H1 (cell line): Measurements from ENCODE around the gene HOXB13. TPM values are rescaled to one million over a fixed set of nuclear protein-coding genes. Genes with fewer than 3 reads are reported as not detected.

Source experiments
- CTCF ChIA-PET: fragments of 300-600 bp; sonication (Branson Sonifier 250); formaldehyde crosslinking; loops from one replicate; lab custom pipeline; 2021; ENCODE audit not compliant: partially characterized antibody; lab: Charles Lee
- POLR2A ChIA-PET: fragments of 300-600 bp; sonication (Branson Sonifier 250); formaldehyde crosslinking; loops from one replicate; lab custom pipeline; 2021; ENCODE audit warnings: inconsistent platforms; ENCODE audit not compliant: partially characterized antibody; lab: Charles Lee
- DNase-seq, 2 experiments: peaks; one replicate each; pipeline versions ENCODE4 v3.0.0 to v3.0.0-alpha.2; 2010 to 2022; ENCODE audit warnings: low spot score in 2 of 2, low read depth in 1 of 2, mixed read lengths in 1 of 2
- FAIRE-seq: peaks from 2 replicates; lab custom pipeline; 2011; peaks lifted over from hg19 to GRCh38; lab: Jason Lieb, UNC
- H2AFZ ChIP-seq: 2 replicates; pipeline ENCODE4 v1.8.1; 2012; ENCODE audit warnings: low read length, inconsistent platforms
- H2AK5ac ChIP-seq: 2 replicates; pipeline ENCODE4 v1.6.1; 2013; ENCODE audit warnings: low read depth, low read length
- H2BK120ac ChIP-seq: replicated peaks from 2 replicates; pipeline ENCODE3; 2013; ENCODE audit warnings: low read depth, low read length, inconsistent platforms
- H2BK12ac ChIP-seq: 2 replicates; pipeline ENCODE4 v1.6.1; 2013; ENCODE audit warnings: low read depth, low read length
- H2BK15ac ChIP-seq: 2 replicates; pipeline ENCODE4 v1.6.1; 2013; ENCODE audit warnings: low read length
- H2BK20ac ChIP-seq: 2 replicates; pipeline ENCODE4 v1.6.1; 2013; ENCODE audit warnings: low read length
- H2BK5ac ChIP-seq: 2 replicates; pipeline ENCODE4 v1.6.1; 2013; ENCODE audit warnings: low read depth, low read length
- H3K14ac ChIP-seq: 2 replicates; pipeline ENCODE4 v1.6.1; 2013; ENCODE audit warnings: inconsistent platforms; ENCODE audit not compliant: insufficient read length
- H3K18ac ChIP-seq: 2 replicates; pipeline ENCODE4 v1.6.1; 2013; ENCODE audit warnings: low read length; ENCODE audit errors: extremely low read depth
- H3K23ac ChIP-seq: 2 replicates; pipeline ENCODE4 v1.6.1; 2013; ENCODE audit warnings: inconsistent platforms; ENCODE audit not compliant: insufficient read length
- H3K23me2 ChIP-seq: 2 replicates; pipeline ENCODE4 v1.6.1; 2013; ENCODE audit warnings: low read depth, low read length
- H3K27ac ChIP-seq: 2 replicates; pipeline ENCODE4 v1.6.1; 2011; ENCODE audit warnings: low read depth, low read length, inconsistent platforms
- H3K27me3 ChIP-seq, 4 experiments: replicated peaks in 1 of 4; 1 replicate in 1 of 4; 2 replicates in 3 of 4; pipeline versions ENCODE4 v1.6.1 to v1.8.1; 2011 to 2013; ENCODE audit warnings: low read length in 3 of 4, mild to moderate bottlenecking in 3 of 4, inconsistent platforms in 2 of 4, mixed read lengths in 2 of 4, moderate library complexity in 1 of 4; ENCODE audit not compliant: control insufficient read depth in 3 of 4, insufficient read depth in 3 of 4; ENCODE audit errors: extremely low read depth in 1 of 4
- H3K36me3 ChIP-seq, 4 experiments: 2 replicates each; pipeline versions ENCODE4 v1.6.1 to v1.8.1; 2011 to 2013; ENCODE audit warnings: mild to moderate bottlenecking in 4 of 4, low read length in 3 of 4, moderate library complexity in 2 of 4, control low read depth in 1 of 4, inconsistent platforms in 1 of 4; ENCODE audit not compliant: insufficient read depth in 4 of 4, control insufficient read depth in 2 of 4
- H3K4ac ChIP-seq: replicated peaks from 2 replicates; pipeline ENCODE3; 2013; ENCODE audit warnings: low read length, low read depth, mixed read lengths, inconsistent platforms; ENCODE audit not compliant: insufficient read length
- H3K4me1 ChIP-seq, 4 experiments: replicated peaks in 1 of 4; 1 replicate in 1 of 4; 2 replicates in 3 of 4; pipeline versions ENCODE4 v1.6.1 to v1.8.1; 2011 to 2013; ENCODE audit warnings: low read length in 3 of 4, inconsistent platforms in 2 of 4, mixed read lengths in 1 of 4; ENCODE audit not compliant: insufficient read depth in 4 of 4, control insufficient read depth in 3 of 4
- H3K4me2 ChIP-seq, 2 experiments: 2 replicates each; pipeline versions ENCODE4 v1.6.1 to v1.8.1; 2011 to 2013; ENCODE audit warnings: low read depth in 2 of 2, low read length in 2 of 2, control low read depth in 1 of 2, inconsistent platforms in 1 of 2, mild to moderate bottlenecking in 1 of 2; ENCODE audit not compliant: insufficient read depth in 1 of 2
- H3K4me3 ChIP-seq, 4 experiments: fragments of 200-600, 300-600 bp in 1 of 4; sonication (generic), shearing (Covaris generic), sonication (Bioruptor Twin) in 1 of 4; 2 replicates each; pipeline versions ENCODE4 v1.5.1 to v1.8.1; 2011 to 2016; ENCODE audit warnings: low read length in 4 of 4, low read depth in 3 of 4, control low read depth in 2 of 4, inconsistent platforms in 2 of 4, mild to moderate bottlenecking in 2 of 4, mixed read lengths in 1 of 4, moderate library complexity in 1 of 4; ENCODE audit not compliant: insufficient read depth in 2 of 4; ENCODE audit errors: extremely low read depth in 1 of 4
- H3K56ac ChIP-seq: replicated peaks from 2 replicates; pipeline ENCODE3; 2013; ENCODE audit warnings: low read depth, mild to moderate bottlenecking, mixed read lengths, low read length, inconsistent platforms; ENCODE audit not compliant: insufficient read length
- H3K79me1 ChIP-seq: 2 replicates; pipeline ENCODE4 v1.6.1; 2013; ENCODE audit warnings: low read depth, low read length, control low read depth
- H3K79me2 ChIP-seq, 2 experiments: 2 replicates each; pipeline versions ENCODE4 v1.6.1 to v1.8.1; 2012 to 2013; ENCODE audit warnings: low read length in 2 of 2, mild to moderate bottlenecking in 2 of 2, inconsistent platforms in 1 of 2; ENCODE audit not compliant: insufficient read depth in 2 of 2, control insufficient read depth in 1 of 2
- H3K9ac ChIP-seq, 4 experiments: replicated peaks in 1 of 4; 1 replicate in 1 of 4; 2 replicates in 3 of 4; pipeline versions ENCODE4 v1.6.1 to v1.8.1; 2011 to 2013; ENCODE audit warnings: low read depth in 3 of 4, low read length in 3 of 4, control low read depth in 2 of 4, mild to moderate bottlenecking in 2 of 4, moderate library complexity in 2 of 4, inconsistent platforms in 1 of 4; ENCODE audit errors: extremely low read depth in 1 of 4
- H3K9me3 ChIP-seq, 2 experiments: 2 replicates each; pipeline versions ENCODE4 v1.6.1 to v1.8.1; 2012 to 2013; ENCODE audit warnings: mild to moderate bottlenecking in 2 of 2, moderate library complexity in 2 of 2, control low read depth in 1 of 2, inconsistent platforms in 1 of 2, low read depth in 1 of 2, low read length in 1 of 2, mixed read lengths in 1 of 2; ENCODE audit not compliant: insufficient read depth in 2 of 2
- H4K20me1 ChIP-seq, 2 experiments: replicated peaks in 1 of 2; 2 replicates each; pipeline versions ENCODE3 to v1.8.1; 2011 to 2013; ENCODE audit warnings: inconsistent platforms in 2 of 2, low read length in 2 of 2, mild to moderate bottlenecking in 1 of 2; ENCODE audit not compliant: insufficient read depth in 2 of 2, control insufficient read depth in 1 of 2
- H4K5ac ChIP-seq: 2 replicates; pipeline ENCODE4 v1.6.1; 2013; ENCODE audit warnings: low read length, low read depth, mixed read lengths, inconsistent platforms; ENCODE audit not compliant: insufficient read length
- H4K8ac ChIP-seq: 2 replicates; pipeline ENCODE4 v1.8.0; 2013; ENCODE audit warnings: mild to moderate bottlenecking, moderate library complexity, low read length, inconsistent platforms; ENCODE audit not compliant: insufficient read depth; ENCODE audit errors: extremely low read depth
- H4K91ac ChIP-seq: replicated peaks from 2 replicates; pipeline ENCODE3; 2013; ENCODE audit warnings: low read length, mixed read lengths, inconsistent platforms; ENCODE audit not compliant: insufficient read length
- EZH2 ChIP-seq: fragments of 200-600 bp; sonication (generic); IDR thresholded peaks from 2 replicates; pipeline ENCODE4 v1.7.1; 2012; ENCODE audit warnings: low read depth, mild to moderate bottlenecking, moderate library complexity, low read length, inconsistent platforms; ENCODE audit not compliant: severe bottlenecking
- SP1 ChIP-seq: IDR thresholded peaks from 2 replicates; pipeline ENCODE4 v1.6.1; 2011; ENCODE audit warnings: low read depth, low read length
- WGBS, 2 experiments: shearing (Covaris generic) in 1 of 2; methylation state at CpG; one replicate each; pipeline versions ENCODE4 v1.1.6 to v1.1.7; 2013 to 2015; ENCODE audit warnings: low lambda C conversion rate in 2 of 2, mixed read lengths in 2 of 2, inconsistent platforms in 1 of 2, low coverage in 1 of 2, missing lambda C conversion rate in 1 of 2; ENCODE audit not compliant: insufficient replicate concordance in 2 of 2, insufficient coverage in 1 of 2, insufficient read length in 1 of 2; ENCODE audit errors: extremely low coverage in 1 of 2, missing lambda C conversion rate in 1 of 2; 5-methylcytosine and 5-hydroxymethylcytosine counted together
- polyA plus RNA-seq, 7 experiments: library from polyadenylated mRNA; depleted of rRNA in 3 of 7; stranded (reverse) in 5 of 7; unstranded in 2 of 7; fragments of >200 nt in 5 of 7; fragments of 200-250 nt in 2 of 7; gene quantifications; 1 replicate in 5 of 7; 2 replicates in 1 of 7; 4 replicates in 1 of 7; pipeline versions ENCODE4 v1.2.1 to v1.2.3, GENCODE V29; 2011 to 2013; ENCODE audit warnings: missing spikeins in 2 of 7, mixed read lengths in 2 of 7
- total RNA-seq: library from RNA; stranded (reverse); fragmentation: NEBNext Ultra II Directional; extraction: Animal tissue kit (Norgen Biotek cat#: 25700); gene quantifications from 2 replicates; pipeline ENCODE4 v1.2.1, GENCODE V29; 2021

HOXB13 gene
- total and polyA plus RNA-seq, 2 of the 8 experiments (the other 6 are each of a cell fraction or from before 2014, with no cell fraction given): not detected

- H3K9me3 ChIP-seq: no peaks in the 10 kb centered on the region
- H3K36me3 ChIP-seq: peaks cover 0 to 5% (median 0%) of the 10 kb centered on the region in 4 experiments; a peak in 1 of 8 replicates
- no peaks in the 10 kb centered on the region for H3K79me1 ChIP-seq
- no peaks in the 10 kb centered on the region for H3K23me2 ChIP-seq
- H2AK5ac ChIP-seq: peak overlapping the region; percentile 9; the same call in 1 of the 2 replicates
- H3K4me1 ChIP-seq: no peaks in the 10 kb centered on the region; a peak in 2 of 7 replicates
- peaks cover 89 to 100% (median 100%) of the 10 kb centered on the region in 4 experiments for H3K27me3 ChIP-seq
- DNase-seq (no peak), FAIRE-seq (no peak)
- H3K56ac ChIP-seq: no peak overlapping the region
- no peak overlapping the region for H2AFZ ChIP-seq
- no peak overlapping the region for H3K14ac ChIP-seq
- H4K5ac ChIP-seq: no peak overlapping the region
- no peak overlapping the region for H2BK120ac ChIP-seq
- no peak overlapping the region for H4K91ac ChIP-seq
- H2BK12ac ChIP-seq: no peak overlapping the region
- ChIA-PET POLR2A (interaction anchor here (0.9 kb wide), 1 partner anchor 11 kb away, joined by 3 read pairs; no protein-coding TSS in a partner anchor), CTCF (interaction anchor here (0.8 to 10.1 kb wide), 8 partner anchors 8 to 144 kb away, joined by 3 to 145 read pairs (median 4); partner anchors contain the start of genes PRAC1 and PRAC2)
- no peak overlapping the region for H2BK15ac ChIP-seq
- H3K79me2 ChIP-seq: no peaks in the 10 kb centered on the region
- no peak overlapping the region for H2BK20ac ChIP-seq
- no peak overlapping the region for H3K4ac ChIP-seq
- 22% methylated on average over 7 of the region's 7 CpGs; no CpG with 5 or more reads in 1 of the 2 experiments for WGBS, 2 experiments
- no peak overlapping the region for H3K23ac ChIP-seq
- no peak overlapping the region for H3K18ac ChIP-seq
- H3K9ac ChIP-seq: no peak overlapping the region
- no peak overlapping the region for H4K8ac ChIP-seq
- H3K4me3 ChIP-seq: no peak overlapping the region
- peaks cover 14 to 28% of the 10 kb centered on the region in 2 experiments for H4K20me1 ChIP-seq
- H2BK5ac ChIP-seq: no peak overlapping the region
- no peak overlapping the region for H3K4me2 ChIP-seq
- peak; percentile 34 for TF ChIP-seq EZH2
- no peak for TF ChIP-seq SP1
- TF ChIP-seq, all 59 proteins: peak for 1
- no peak overlapping the region for H3K27ac ChIP-seq
Observed at GRCh38 chr17:48735062-48735351, 6.5 kb upstream of the HOXB13 start.
